ENCODE measurements around the gene EGFL8.

DNA sequence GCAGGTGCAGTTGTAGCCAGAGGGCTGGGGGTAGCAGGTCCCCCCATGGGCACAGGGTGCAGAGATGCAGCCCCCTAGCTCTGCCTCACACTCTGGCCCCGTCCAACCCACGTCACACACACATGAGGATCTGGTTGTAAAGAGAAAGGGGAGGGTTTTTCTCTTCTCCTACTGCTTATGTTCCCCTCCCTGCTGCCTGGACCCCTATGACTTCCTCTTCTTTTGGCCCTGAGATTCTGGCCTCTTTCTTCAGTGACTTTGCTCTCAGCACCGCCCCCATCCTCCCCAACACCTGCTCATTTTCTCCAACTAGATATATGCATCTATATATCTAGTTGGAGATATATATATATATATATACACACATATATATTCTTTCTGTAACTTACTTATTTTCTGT lies 49.7 kb downstream of the EGFL8 start:
- no peak for TF ChIP-seq CTCF (IDR thresholded peaks at IDR 0.05)
- TF ChIP-seq EZH2 (IDR thresholded peaks at IDR 0.05): no peak
- no peak for TF ChIP-seq EZH2phosphoT487 (IDR thresholded peaks at IDR 0.05)
